ENCODE measurements around the gene RBMS3. TPM values are rescaled to one million over a fixed set of nuclear protein-coding genes. Genes with fewer than 3 reads are reported as not detected.
A peak's percentile ranks its signal among the peaks of the same experiment; 100 is the strongest.

The RBMS3 gene
- total RNA-seq, 1 experiment from 2014 or later, result 74.2 TPM

GRCh38 chr3:29576181-29576580, 295.3 kb downstream of the RBMS3 start:
- no peak for DNase-seq (ENCODE audit: unreplicated experiment)
- Mint-ChIP-seq H3K9me3 (ENCODE audit: unreplicated experiment) (peaks cover 18% of the 10 kb centered on the region), H3K36me3 (ENCODE audit: insufficient read depth, unreplicated experiment) (peaks cover 10% of the 10 kb centered on the region), H3K4me1 (ENCODE audit: insufficient read depth, unreplicated experiment) (peaks cover 7% of the 10 kb centered on the region), H3K27me3 (ENCODE audit: insufficient read depth, unreplicated experiment) (no peaks in the 10 kb centered on the region), H3K4me3 (ENCODE audit: unreplicated experiment) (no peak overlapping the region), H3K27ac (ENCODE audit: low read depth, unreplicated experiment) (no peak overlapping the region)
- intact Hi-C loops (cut with micrococcal nuclease), result no loop called here
- POLR2A ChIA-PET, result no interaction called here
- TF ChIP-seq, protein P1, sequence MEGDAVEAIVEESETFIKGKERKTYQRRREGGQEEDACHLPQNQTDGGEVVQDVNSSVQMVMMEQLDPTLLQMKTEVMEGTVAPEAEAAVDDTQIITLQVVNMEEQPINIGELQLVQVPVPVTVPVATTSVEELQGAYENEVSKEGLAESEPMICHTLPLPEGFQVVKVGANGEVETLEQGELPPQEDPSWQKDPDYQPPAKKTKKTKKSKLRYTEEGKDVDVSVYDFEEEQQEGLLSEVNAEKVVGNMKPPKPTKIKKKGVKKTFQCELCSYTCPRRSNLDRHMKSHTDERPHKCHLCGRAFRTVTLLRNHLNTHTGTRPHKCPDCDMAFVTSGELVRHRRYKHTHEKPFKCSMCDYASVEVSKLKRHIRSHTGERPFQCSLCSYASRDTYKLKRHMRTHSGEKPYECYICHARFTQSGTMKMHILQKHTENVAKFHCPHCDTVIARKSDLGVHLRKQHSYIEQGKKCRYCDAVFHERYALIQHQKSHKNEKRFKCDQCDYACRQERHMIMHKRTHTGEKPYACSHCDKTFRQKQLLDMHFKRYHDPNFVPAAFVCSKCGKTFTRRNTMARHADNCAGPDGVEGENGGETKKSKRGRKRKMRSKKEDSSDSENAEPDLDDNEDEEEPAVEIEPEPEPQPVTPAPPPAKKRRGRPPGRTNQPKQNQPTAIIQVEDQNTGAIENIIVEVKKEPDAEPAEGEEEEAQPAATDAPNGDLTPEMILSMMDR (IDR thresholded peaks at IDR 0.05; ENCODE audit: unreplicated experiment), result no peak
- CTCF ChIA-PET, result no interaction called here
- no TSS peak for BruUV-seq (replicated peaks)

DNA sequence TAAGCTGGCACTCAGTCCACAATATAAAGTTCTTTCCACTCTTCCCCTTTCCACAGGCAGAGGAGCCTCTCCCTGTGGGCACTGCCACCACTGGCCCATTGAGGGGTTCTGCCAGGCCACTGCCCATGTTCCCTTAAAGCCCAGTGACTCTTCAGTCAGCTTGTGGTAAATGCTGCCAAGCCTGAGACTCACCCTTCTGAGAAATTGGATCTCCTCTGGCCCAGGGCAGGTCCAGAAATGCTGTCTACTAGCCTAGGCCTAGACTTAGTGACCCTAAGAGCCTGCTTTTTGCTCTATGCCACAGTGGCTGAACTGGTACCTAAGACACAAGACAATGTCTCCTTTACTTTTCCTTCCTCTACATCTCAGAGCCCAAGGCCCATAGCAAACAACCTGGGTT, 295.8 kb downstream of the RBMS3 start:
- Mint-ChIP-seq H3K4me1 (ENCODE audit: insufficient read depth, unreplicated experiment) (peaks cover 7% of the 10 kb centered on the region), H3K9me3 (ENCODE audit: unreplicated experiment) (peaks cover 18% of the 10 kb centered on the region), H3K27me3 (ENCODE audit: insufficient read depth, unreplicated experiment) (no peaks in the 10 kb centered on the region), H3K4me3 (ENCODE audit: unreplicated experiment) (no peak overlapping the region), H3K36me3 (ENCODE audit: insufficient read depth, unreplicated experiment) (peaks cover 10% of the 10 kb centered on the region), H3K27ac (ENCODE audit: low read depth, unreplicated experiment) (no peak overlapping the region)
- no TSS peak for BruUV-seq (replicated peaks)
- intact Hi-C loops (cut with micrococcal nuclease), result no loop called here
- ChIA-PET CTCF (no interaction called here), POLR2A (no interaction called here)
- no peak for DNase-seq (ENCODE audit: unreplicated experiment)
- TF ChIP-seq, protein P1 (IDR thresholded peaks at IDR 0.05; ENCODE audit: unreplicated experiment), result no peak

DNA sequence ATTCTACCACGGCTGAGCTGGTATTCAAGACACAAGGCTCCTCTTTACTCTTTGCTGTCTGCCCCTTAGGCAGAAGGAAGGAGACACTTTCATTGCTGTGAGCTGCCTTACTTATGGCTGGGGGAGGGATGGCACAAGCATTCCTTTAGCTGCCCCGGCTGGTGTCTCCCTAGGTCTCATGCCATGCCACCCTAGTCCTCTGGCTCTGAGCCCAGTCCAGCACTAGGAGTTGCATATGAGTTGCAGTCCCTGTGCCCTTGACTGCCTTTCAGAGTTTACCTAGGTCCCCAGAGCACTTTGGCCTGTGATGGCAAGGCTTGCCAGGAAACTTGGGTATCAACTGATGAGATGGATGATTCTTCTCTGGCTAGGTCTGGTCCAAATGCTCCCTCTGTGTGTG, 296.4 kb downstream of the RBMS3 start:
- H3K4me1 Mint-ChIP-seq (ENCODE audit: insufficient read depth, unreplicated experiment), result peaks cover 7% of the 10 kb centered on the region
- POLR2A ChIA-PET, result no interaction called here
- no TSS peak for BruUV-seq (replicated peaks)

DNA sequence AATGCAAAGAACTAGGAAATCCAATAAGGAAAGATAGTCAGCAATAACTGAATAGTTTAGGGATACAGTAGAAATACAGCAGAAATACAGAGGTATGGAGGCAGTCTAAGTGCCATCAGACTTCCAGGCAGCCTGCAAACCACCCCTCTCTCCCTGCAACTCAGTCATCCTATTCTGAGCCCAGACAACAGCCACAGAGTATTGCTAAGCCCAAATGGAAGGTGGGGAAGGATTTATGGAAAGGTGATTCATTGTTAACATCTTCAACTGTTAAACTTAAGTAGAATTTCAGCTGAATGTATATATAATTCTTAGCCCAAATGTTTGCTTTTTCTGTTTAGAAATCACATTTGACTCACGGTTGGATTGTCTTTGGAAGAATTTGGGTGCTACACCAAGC, 300.4 kb downstream of the RBMS3 start:
- ChIA-PET CTCF (interaction anchor here (0.5 to 0.7 kb wide), 2 partner anchors 12 to 578 kb away, joined by 4 to 5 read pairs; no protein-coding TSS in a partner anchor), POLR2A (interaction anchor here (1.0 kb wide), 1 partner anchor 96 kb away, joined by 3 read pairs; no protein-coding TSS in a partner anchor)
- intact Hi-C loops (cut with micrococcal nuclease), result no loop called here
- peaks cover 7% of the 10 kb centered on the region for H3K4me1 Mint-ChIP-seq (ENCODE audit: insufficient read depth, unreplicated experiment)
- DNase-seq (ENCODE audit: unreplicated experiment), result no peak
- no peaks in the 10 kb centered on the region for H3K27me3 Mint-ChIP-seq (ENCODE audit: insufficient read depth, unreplicated experiment)
- H3K9me3 Mint-ChIP-seq (ENCODE audit: unreplicated experiment), result no peaks in the 10 kb centered on the region
- H3K36me3 Mint-ChIP-seq (ENCODE audit: insufficient read depth, unreplicated experiment), result peaks cover 10% of the 10 kb centered on the region
- TF ChIP-seq, protein P1 (IDR thresholded peaks at IDR 0.05; ENCODE audit: unreplicated experiment), result no peak
- BruUV-seq (replicated peaks), result no TSS peak
- no peak overlapping the region for H3K27ac Mint-ChIP-seq (ENCODE audit: low read depth, unreplicated experiment)
- no peak overlapping the region for H3K4me3 Mint-ChIP-seq (ENCODE audit: unreplicated experiment)

More for the DNA sequence above, 296.4 kb downstream of the RBMS3 start:
- CTCF ChIA-PET, result no interaction called here
- Mint-ChIP-seq H3K27me3 (ENCODE audit: insufficient read depth, unreplicated experiment) (no peaks in the 10 kb centered on the region), H3K4me3 (ENCODE audit: unreplicated experiment) (no peak overlapping the region), H3K36me3 (ENCODE audit: insufficient read depth, unreplicated experiment) (peaks cover 10% of the 10 kb centered on the region), H3K9me3 (ENCODE audit: unreplicated experiment) (peaks cover 14% of the 10 kb centered on the region), H3K27ac (ENCODE audit: low read depth, unreplicated experiment) (no peak overlapping the region)
- intact Hi-C loops (cut with micrococcal nuclease), result no loop called here
- DNase-seq (ENCODE audit: unreplicated experiment), result peak; percentile 16
- TF ChIP-seq, protein P1 (IDR thresholded peaks at IDR 0.05; ENCODE audit: unreplicated experiment), result no peak

Measured in MCF 10A (cell line).